SU-DHL-6 (cell line): ENCODE measurements around the gene NOB1.
"Not testable (repeated sequence)": the region's sequence is repeated elsewhere in the genome, so short reads cannot be mapped to it uniquely, and the experiment has no call there.

Source experiments
- H2AFZ ChIP-seq: fragments of 200-600 bp; sonication (generic); 2 replicates; pipeline ENCODE4 v1.6.1; 2014; ENCODE audit warnings: low read depth, mild to moderate bottlenecking, moderate library complexity, mixed read lengths, antibody characterized with exemption, low read length; ENCODE audit not compliant: severe bottlenecking
- H3F3A ChIP-seq: fragments of 200-600 bp; shearing (Covaris generic); 2 replicates; pipeline ENCODE4 v1.6.0; 2016; ENCODE audit warnings: antibody characterized with exemption, mild to moderate bottlenecking; ENCODE audit not compliant: insufficient read depth
- H3K27ac ChIP-seq: fragments of 200-600 bp; sonication (generic); 2 replicates; pipeline ENCODE4 v1.5.1; 2016; ENCODE audit warnings: low read depth, mild to moderate bottlenecking, low read length, moderate library complexity, mixed read lengths
- H3K27me3 ChIP-seq: fragments of 200-600 bp; sonication (generic), shearing (Covaris generic); 2 replicates; pipeline ENCODE4 v1.6.0; 2014; ENCODE audit warnings: mild to moderate bottlenecking, low read length
- H3K36me3 ChIP-seq: fragments of 200-600 bp; sonication (generic); 2 replicates; pipeline ENCODE4 v1.6.1; 2014; ENCODE audit warnings: mild to moderate bottlenecking, low read length, mixed read lengths
- H3K4me2 ChIP-seq: fragments of 300-600, 200-600 bp; shearing (Covaris generic), sonication (generic); 2 replicates; pipeline ENCODE4 v1.6.0; 2014; ENCODE audit warnings: low read length, low read depth, mild to moderate bottlenecking; ENCODE audit not compliant: poor library complexity, severe bottlenecking
- H3K4me3 ChIP-seq: fragments of 200-600 bp; sonication (generic); 2 replicates; pipeline ENCODE4 v1.5.1; 2014; ENCODE audit warnings: antibody characterized with exemption, low read length, mild to moderate bottlenecking, mixed read lengths; ENCODE audit not compliant: insufficient read depth, poor library complexity, severe bottlenecking
- H3K79me2 ChIP-seq: fragments of 200-600 bp; sonication (generic); 2 replicates; pipeline ENCODE4 v1.6.1; 2014; ENCODE audit warnings: mild to moderate bottlenecking, low read length, moderate library complexity; ENCODE audit not compliant: insufficient read depth
- H3K9ac ChIP-seq: fragments of 200-600 bp; sonication (generic); 2 replicates; pipeline ENCODE4 v1.7.0; 2014; ENCODE audit warnings: mild to moderate bottlenecking, low read length
- H3K9me2 ChIP-seq: fragments of 200-600 bp; sonication (generic); replicated peaks from 2 replicates; pipeline ENCODE4 v1.6.1; 2014; ENCODE audit warnings: low read length; ENCODE audit not compliant: insufficient read depth
- H3K9me3 ChIP-seq: fragments of 200-600 bp; sonication (generic); 2 replicates; pipeline ENCODE4 v1.6.1; 2014; ENCODE audit warnings: low read length, mixed read lengths; ENCODE audit not compliant: insufficient read depth
- H4K20me1 ChIP-seq: fragments of 200-600 bp; sonication (generic); 2 replicates; pipeline ENCODE4 v1.6.1; 2014; ENCODE audit warnings: low read depth, mild to moderate bottlenecking, antibody characterized with exemption, low read length, moderate library complexity, mixed read lengths
- EZH2phosphoT487 ChIP-seq: fragments of 200-600 bp; sonication (generic), shearing (Covaris generic); conservative IDR thresholded peaks from 2 replicates; pipeline ENCODE4 v1.6.1; 2018; ENCODE audit warnings: mild to moderate bottlenecking, antibody characterized with exemption, low read length, moderate library complexity, mixed read lengths
- TF ChIP-seq, protein P1 (sequence below): fragments of 200-600 bp; sonication (generic); IDR thresholded peaks from one replicate; pipeline ENCODE4 v1.5.1; 2017; ENCODE audit warnings: antibody characterized with exemption, mild to moderate bottlenecking, low read length, moderate library complexity; ENCODE audit not compliant: insufficient read depth, poor library complexity, severe bottlenecking

Gene NOB1

DNA sequence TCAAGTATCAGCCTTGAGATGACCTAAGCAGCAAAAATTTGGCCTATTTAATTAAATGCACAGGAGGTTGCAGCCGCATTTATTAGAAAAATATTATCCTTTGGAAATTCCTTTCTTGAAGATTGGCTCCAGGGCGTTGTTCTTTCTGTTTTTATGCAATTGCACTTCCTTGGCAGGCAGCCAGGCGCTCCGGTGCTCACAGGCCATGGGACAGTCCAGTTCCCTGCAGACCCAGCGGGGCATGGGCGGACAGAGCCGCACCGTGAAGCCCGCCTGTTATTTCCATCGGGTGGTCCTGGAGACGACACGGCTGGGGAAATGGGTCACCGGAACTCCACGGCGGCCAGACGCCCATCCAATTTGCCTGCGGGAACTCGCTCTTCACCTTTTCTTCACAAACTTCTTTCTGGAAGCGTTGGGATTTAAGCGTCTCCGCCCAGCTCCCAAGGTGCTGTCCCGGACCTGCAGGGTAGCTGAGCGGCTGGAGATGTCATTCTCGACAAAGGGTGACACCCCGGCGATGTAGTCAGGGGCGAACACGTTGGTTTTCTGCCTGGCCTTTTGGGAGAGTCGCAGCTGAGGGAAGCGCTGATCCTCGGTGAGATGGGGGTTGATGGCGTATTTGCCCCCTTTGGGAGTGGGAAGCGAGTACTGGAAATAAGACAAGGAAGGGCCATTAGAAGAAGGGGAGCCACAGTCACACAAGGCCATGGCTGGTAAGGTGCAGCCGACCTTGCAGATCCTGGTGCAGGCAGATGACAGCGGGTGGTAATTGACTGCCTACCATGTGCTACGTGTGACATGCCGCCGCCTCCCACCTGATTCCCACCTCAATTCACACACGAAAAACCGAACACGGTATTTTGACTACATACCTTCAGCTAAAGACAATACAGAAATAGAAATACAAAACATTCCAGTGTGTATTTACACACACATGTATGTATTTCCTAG lies 12.5 kb downstream of the NOB1 start:
- Histone ChIP-seq H3K36me3 (peaks cover 16% of the 10 kb centered on the region; the same call in 1 of the 2 replicates), H3K4me2 (no peak overlapping the region), H3F3A (no peaks in the 10 kb centered on the region), H4K20me1 (no peaks in the 10 kb centered on the region), H3K79me2 (no peaks in the 10 kb centered on the region), H3K9ac (no peak overlapping the region), H2AFZ (no peak overlapping the region), H3K4me3 (no peak overlapping the region), H3K9me2 (no peaks in the 10 kb centered on the region), H3K27me3 (no peaks in the 10 kb centered on the region), H3K27ac (no peak overlapping the region), H3K9me3 (no peaks in the 10 kb centered on the region)
- TF ChIP-seq, protein P1, sequence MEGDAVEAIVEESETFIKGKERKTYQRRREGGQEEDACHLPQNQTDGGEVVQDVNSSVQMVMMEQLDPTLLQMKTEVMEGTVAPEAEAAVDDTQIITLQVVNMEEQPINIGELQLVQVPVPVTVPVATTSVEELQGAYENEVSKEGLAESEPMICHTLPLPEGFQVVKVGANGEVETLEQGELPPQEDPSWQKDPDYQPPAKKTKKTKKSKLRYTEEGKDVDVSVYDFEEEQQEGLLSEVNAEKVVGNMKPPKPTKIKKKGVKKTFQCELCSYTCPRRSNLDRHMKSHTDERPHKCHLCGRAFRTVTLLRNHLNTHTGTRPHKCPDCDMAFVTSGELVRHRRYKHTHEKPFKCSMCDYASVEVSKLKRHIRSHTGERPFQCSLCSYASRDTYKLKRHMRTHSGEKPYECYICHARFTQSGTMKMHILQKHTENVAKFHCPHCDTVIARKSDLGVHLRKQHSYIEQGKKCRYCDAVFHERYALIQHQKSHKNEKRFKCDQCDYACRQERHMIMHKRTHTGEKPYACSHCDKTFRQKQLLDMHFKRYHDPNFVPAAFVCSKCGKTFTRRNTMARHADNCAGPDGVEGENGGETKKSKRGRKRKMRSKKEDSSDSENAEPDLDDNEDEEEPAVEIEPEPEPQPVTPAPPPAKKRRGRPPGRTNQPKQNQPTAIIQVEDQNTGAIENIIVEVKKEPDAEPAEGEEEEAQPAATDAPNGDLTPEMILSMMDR: no peak
- no peak for TF ChIP-seq EZH2phosphoT487

DNA sequence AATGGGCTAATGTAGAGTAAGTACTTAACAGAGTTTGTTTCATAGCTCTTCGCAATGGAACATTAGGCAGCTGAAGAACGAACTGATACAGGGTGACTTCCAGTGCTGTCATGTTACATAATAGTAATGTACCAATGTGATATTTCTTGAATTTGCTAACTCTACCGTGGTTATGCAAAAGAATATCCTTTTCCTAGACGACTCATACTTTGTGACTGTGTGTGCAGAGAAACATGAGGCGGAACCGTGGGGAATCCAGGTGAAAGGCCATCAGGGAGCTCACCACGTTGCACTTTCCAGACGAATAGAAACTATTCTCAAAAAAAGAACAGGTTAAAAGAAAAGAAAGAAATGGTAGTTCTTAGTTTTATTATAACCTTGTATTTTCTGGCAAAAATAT lies 13.2 kb downstream of the NOB1 start:
- H3K36me3 ChIP-seq: peaks cover 16% of the 10 kb centered on the region; the same call in 1 of the 2 replicates
- H3K79me2 ChIP-seq: no peaks in the 10 kb centered on the region
- no peak overlapping the region for H3K4me2 ChIP-seq
- H3K9me2 ChIP-seq: no peaks in the 10 kb centered on the region
- H3K4me3 ChIP-seq: no peak overlapping the region
- no peaks in the 10 kb centered on the region for H3F3A ChIP-seq
- H3K9ac ChIP-seq: no peak overlapping the region
- no peaks in the 10 kb centered on the region for H3K27me3 ChIP-seq
- H2AFZ ChIP-seq: no peak overlapping the region
- TF ChIP-seq, protein P1: no peak
- no peak for TF ChIP-seq EZH2phosphoT487
- H3K27ac ChIP-seq: no peak overlapping the region
- H3K9me3 ChIP-seq: no peaks in the 10 kb centered on the region
- H4K20me1 ChIP-seq: no peaks in the 10 kb centered on the region

DNA sequence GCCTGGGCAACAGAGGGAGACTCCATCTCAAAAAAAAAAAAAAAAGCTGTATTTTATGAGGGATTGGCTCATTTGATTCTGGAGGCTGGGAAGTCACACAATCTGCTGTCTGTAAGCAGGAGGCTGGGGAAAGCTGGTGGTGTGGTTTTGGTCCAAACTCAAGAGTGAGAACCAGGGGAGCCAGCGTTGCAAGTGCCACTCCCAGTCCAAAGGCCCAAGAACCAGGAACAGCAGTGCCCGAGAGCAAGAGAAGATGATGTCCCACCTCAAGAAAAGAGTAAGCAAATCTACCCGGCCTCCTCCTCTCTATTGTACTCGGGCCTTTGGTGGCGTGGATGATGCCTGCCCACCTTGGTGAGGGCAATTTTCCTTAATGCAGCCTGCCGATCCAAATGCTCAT lies 22.6 kb downstream of the NOB1 start:
- no peak overlapping the region for H3K4me2 ChIP-seq
- no peak overlapping the region for H3K4me3 ChIP-seq
- H3K27me3 ChIP-seq: no peaks in the 10 kb centered on the region
- no peaks in the 10 kb centered on the region for H3K79me2 ChIP-seq
- H3K9me3 ChIP-seq: no peaks in the 10 kb centered on the region
- H3F3A ChIP-seq: no peaks in the 10 kb centered on the region
- no peak overlapping the region for H2AFZ ChIP-seq
- no peak overlapping the region for H3K9ac ChIP-seq
- no peak for TF ChIP-seq EZH2phosphoT487
- TF ChIP-seq, protein P1: no peak
- H3K9me2 ChIP-seq: no peaks in the 10 kb centered on the region
- no peaks in the 10 kb centered on the region for H3K36me3 ChIP-seq
- no peaks in the 10 kb centered on the region for H4K20me1 ChIP-seq
- no peak overlapping the region for H3K27ac ChIP-seq

DNA sequence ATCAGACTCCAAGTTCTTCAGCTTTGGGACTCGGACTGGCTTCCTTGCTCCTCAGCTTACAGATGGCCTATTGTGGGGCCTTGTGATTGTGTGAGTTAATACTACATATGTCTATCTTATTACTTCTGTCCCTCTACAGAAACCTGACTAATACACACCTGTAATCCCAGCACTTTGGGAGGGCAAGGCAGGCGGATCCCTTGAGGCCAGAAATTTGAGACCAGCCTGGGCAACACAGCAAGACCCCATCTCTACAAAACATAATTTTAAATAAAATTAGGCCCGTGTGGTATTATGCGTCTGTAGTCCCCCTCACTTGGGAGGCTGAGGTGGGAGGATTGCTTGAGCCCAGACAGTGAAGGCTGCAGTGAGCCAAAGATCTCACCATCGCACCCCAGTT lies 23.4 kb downstream of the NOB1 start:
- not testable (repeated sequence) for H3K27me3 ChIP-seq, H4K20me1 ChIP-seq, H3K9me2 ChIP-seq, H3K27ac ChIP-seq, H3K9me3 ChIP-seq, H2AFZ ChIP-seq, H3F3A ChIP-seq, H3K4me2 ChIP-seq, H3K9ac ChIP-seq, H3K4me3 ChIP-seq, H3K36me3 ChIP-seq, H3K79me2 ChIP-seq

DNA sequence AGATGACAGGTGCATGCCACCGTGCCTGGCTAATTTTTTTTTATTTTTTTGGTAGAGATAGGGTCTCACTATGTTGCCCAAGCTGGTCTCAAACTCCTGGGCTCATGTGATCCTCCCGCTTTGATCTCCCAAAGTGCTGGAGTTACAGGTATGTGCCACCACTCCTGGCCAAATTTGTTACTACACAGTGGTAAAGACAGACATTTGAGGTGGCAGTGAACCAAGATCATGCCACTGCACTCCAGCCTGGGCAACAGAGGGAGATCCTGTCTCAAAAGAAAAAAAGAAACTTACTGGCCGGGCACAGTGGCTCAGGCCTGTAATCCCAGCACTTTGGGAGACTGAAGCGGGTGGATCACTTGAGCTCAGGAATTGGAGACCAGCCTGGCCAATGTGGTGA lies 25.7 kb downstream of the NOB1 start:
- not testable (repeated sequence) for H3F3A ChIP-seq, H3K9ac ChIP-seq, H3K79me2 ChIP-seq, H3K27ac ChIP-seq, H3K4me3 ChIP-seq, H3K4me2 ChIP-seq, H3K27me3 ChIP-seq, H3K9me3 ChIP-seq, H3K9me2 ChIP-seq, H4K20me1 ChIP-seq, H3K36me3 ChIP-seq, H2AFZ ChIP-seq
